ENCODE results near the gene KIF13A.
A peak's percentile ranks its signal among the peaks of the same experiment; 100 is the strongest.

The KIF13A gene

GRCh38 chr6:17987447-17987696 is at the start of gene KIF13A:
Gene KIF13A, minus strand, starts transcription at chr6:17987635. Its CDS starts 172 bp downstream, at chr6:17987463.
- Histone ChIP-seq H3K27ac (ENCODE audit: low read length) (no peak within 1 kb of the TSS), H3K9me3 (ENCODE audit: control insufficient read depth, low read depth, low read length) (no peaks in the 10 kb centered on the region), H3K27me3 (ENCODE audit: control insufficient read depth, insufficient read depth, low read length) (peaks cover 11% of the 10 kb centered on the region), H3K4me1 (ENCODE audit: control insufficient read depth, low read depth, low read length) (peaks cover 20% of the 10 kb centered on the region), H3K36me3 (ENCODE audit: control insufficient read depth, low read depth, low read length) (no peaks in the 10 kb centered on the region), H3K9ac (ENCODE audit: low read length) (peak within 1 kb of the TSS; percentile 68), H3K4me3 (ENCODE audit: low read length) (peak within 1 kb of the TSS; percentile 80)

DNA sequence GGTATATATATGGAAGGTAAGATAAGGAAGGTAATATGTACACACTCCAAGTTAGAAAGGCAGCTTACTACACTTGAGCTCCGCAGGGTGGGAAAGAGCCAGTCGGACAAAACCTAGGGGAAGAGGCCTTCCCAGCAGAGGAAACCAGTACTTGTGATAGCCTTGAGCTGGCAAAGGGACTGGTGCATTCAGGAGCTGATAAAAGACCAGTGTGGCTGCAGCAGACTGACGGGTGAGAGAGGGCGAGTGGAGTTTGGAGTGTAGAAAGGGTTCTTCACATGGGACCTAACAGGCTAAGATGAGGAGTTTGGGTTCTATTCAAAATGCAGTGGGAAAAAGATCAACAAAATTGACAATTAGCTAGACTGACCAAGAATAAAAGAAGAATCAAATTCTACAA is 49.3 kb upstream of the KIF13A start:
- no peak overlapping the region for H3K9ac ChIP-seq (ENCODE audit: low read length)
- no peak overlapping the region for H3K27ac ChIP-seq (ENCODE audit: low read length)
- no peaks in the 10 kb centered on the region for H3K9me3 ChIP-seq (ENCODE audit: control insufficient read depth, low read depth, low read length)
- no peaks in the 10 kb centered on the region for H3K27me3 ChIP-seq (ENCODE audit: control insufficient read depth, insufficient read depth, low read length)
- no peak overlapping the region for H3K4me3 ChIP-seq (ENCODE audit: low read length)
- no peaks in the 10 kb centered on the region for H3K36me3 ChIP-seq (ENCODE audit: control insufficient read depth, low read depth, low read length)
- H3K4me1 ChIP-seq (ENCODE audit: control insufficient read depth, low read depth, low read length): no peaks in the 10 kb centered on the region

- Histone ChIP-seq H3K36me3 (ENCODE audit: control insufficient read depth, low read depth, low read length) (no peaks in the 10 kb centered on the region), H3K27ac (ENCODE audit: low read length) (no peak overlapping the region), H3K4me1 (ENCODE audit: control insufficient read depth, low read depth, low read length) (no peaks in the 10 kb centered on the region), H3K27me3 (ENCODE audit: control insufficient read depth, insufficient read depth, low read length) (no peaks in the 10 kb centered on the region), H3K9ac (ENCODE audit: low read length) (no peak overlapping the region), H3K9me3 (ENCODE audit: control insufficient read depth, low read depth, low read length) (no peaks in the 10 kb centered on the region), H3K4me3 (ENCODE audit: low read length) (no peak overlapping the region)
Measured at GRCh38 chr6:18035330-18035854, 48.0 kb upstream of the KIF13A start.

DNA sequence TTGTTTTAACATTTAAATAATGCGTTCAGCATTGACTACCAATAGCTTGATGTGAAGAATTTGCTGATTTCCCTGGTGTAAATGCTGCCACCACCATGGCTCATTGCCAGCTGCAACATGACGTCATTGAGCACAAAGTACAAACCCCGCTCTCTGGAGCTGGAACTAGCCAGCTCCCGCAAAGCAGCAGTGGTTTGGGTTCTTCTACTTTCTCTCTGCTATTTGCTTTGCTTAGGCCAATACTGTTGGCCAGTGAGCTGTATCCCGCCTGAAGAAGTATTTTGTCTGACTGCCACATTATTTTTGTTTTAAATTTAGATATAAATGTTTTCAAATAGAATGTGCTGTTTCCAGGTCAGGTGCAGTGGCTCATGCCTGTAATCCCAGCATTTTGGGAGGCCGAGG is 47.4 kb upstream of the KIF13A start:
- no peaks in the 10 kb centered on the region for H3K4me1 ChIP-seq (ENCODE audit: control insufficient read depth, low read depth, low read length)
- no peak overlapping the region for H3K9ac ChIP-seq (ENCODE audit: low read length)
- H3K4me3 ChIP-seq (ENCODE audit: low read length): no peak overlapping the region
- H3K36me3 ChIP-seq (ENCODE audit: control insufficient read depth, low read depth, low read length): no peaks in the 10 kb centered on the region
- no peak overlapping the region for H3K27ac ChIP-seq (ENCODE audit: low read length)
- no peaks in the 10 kb centered on the region for H3K27me3 ChIP-seq (ENCODE audit: control insufficient read depth, insufficient read depth, low read length)
- no peaks in the 10 kb centered on the region for H3K9me3 ChIP-seq (ENCODE audit: control insufficient read depth, low read depth, low read length)

DNA sequence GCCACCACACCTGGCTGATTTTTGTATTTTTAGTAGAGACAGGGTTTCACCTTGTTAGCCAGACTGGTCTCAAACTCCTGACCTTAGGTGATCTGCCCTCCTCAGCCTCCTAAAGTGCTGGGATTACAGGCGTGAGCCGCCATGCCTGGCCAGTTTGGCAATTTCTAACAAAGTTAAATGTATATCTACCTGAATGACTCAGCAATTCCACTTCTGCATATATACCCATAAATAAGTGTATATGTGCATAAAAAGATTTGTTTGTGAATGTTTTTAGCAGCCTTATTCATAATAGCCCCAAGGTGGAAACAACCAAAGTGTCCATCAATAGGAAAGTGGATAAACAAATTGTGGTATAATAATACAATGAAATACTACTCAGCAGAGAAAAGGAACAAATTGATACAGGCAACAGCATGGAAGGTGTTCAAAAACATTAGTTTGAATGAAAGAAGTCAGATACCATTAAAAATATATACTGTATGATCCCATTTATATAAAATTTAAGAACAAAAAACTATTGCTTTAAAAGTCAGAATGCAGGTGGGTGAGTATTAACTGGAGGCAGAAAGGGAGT is 44.3 kb upstream of the KIF13A start:
- no peaks in the 10 kb centered on the region for H3K9me3 ChIP-seq (ENCODE audit: control insufficient read depth, low read depth, low read length)
- no peaks in the 10 kb centered on the region for H3K27me3 ChIP-seq (ENCODE audit: control insufficient read depth, insufficient read depth, low read length)
- H3K36me3 ChIP-seq (ENCODE audit: control insufficient read depth, low read depth, low read length): no peaks in the 10 kb centered on the region
- H3K9ac ChIP-seq (ENCODE audit: low read length): no peak overlapping the region
- H3K4me3 ChIP-seq (ENCODE audit: low read length): no peak overlapping the region
- no peak overlapping the region for H3K27ac ChIP-seq (ENCODE audit: low read length)
- no peaks in the 10 kb centered on the region for H3K4me1 ChIP-seq (ENCODE audit: control insufficient read depth, low read depth, low read length)

- H3K27me3 ChIP-seq (ENCODE audit: control insufficient read depth, insufficient read depth, low read length): no peaks in the 10 kb centered on the region
- H3K4me3 ChIP-seq (ENCODE audit: low read length): no peak overlapping the region
- H3K27ac ChIP-seq (ENCODE audit: low read length): no peak overlapping the region
- no peaks in the 10 kb centered on the region for H3K4me1 ChIP-seq (ENCODE audit: control insufficient read depth, low read depth, low read length)
- H3K9me3 ChIP-seq (ENCODE audit: control insufficient read depth, low read depth, low read length): no peaks in the 10 kb centered on the region
- no peak overlapping the region for H3K9ac ChIP-seq (ENCODE audit: low read length)
- no peaks in the 10 kb centered on the region for H3K36me3 ChIP-seq (ENCODE audit: control insufficient read depth, low read depth, low read length)
Measured at GRCh38 chr6:18031189-18031588, 43.8 kb upstream of the KIF13A start.

- H3K4me1 ChIP-seq (ENCODE audit: control insufficient read depth, low read depth, low read length): peaks cover 9% of the 10 kb centered on the region
Measured at GRCh38 chr6:18028332-18028731, 40.9 kb upstream of the KIF13A start.

DNA sequence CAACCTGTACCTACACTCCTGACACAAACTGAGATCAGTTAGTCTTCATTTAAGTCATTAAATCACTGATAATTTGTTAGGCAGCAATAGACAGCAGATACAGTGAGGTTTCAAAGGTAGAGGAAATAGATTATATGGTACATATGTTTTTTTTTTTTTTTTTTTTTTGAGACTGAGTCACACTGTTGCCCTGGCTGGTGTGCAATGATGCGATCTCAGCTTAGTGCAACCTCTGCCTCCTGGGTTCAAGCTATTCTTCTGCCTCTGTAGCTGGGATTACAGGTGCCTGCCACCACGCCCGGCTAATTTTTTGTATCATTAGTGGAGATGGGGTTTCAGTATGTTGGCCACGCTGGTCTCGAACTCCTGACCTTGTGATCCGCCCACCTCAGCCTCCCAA is 38.2 kb upstream of the KIF13A start:
- no peak overlapping the region for H3K4me3 ChIP-seq (ENCODE audit: low read length)
- H3K36me3 ChIP-seq (ENCODE audit: control insufficient read depth, low read depth, low read length): no peaks in the 10 kb centered on the region
- H3K9ac ChIP-seq (ENCODE audit: low read length): no peak overlapping the region
- H3K27ac ChIP-seq (ENCODE audit: low read length): no peak overlapping the region
- H3K27me3 ChIP-seq (ENCODE audit: control insufficient read depth, insufficient read depth, low read length): no peaks in the 10 kb centered on the region
- peaks cover 25% of the 10 kb centered on the region for H3K4me1 ChIP-seq (ENCODE audit: control insufficient read depth, low read depth, low read length)
- no peaks in the 10 kb centered on the region for H3K9me3 ChIP-seq (ENCODE audit: control insufficient read depth, low read depth, low read length)

More at GRCh38 chr6:18028332-18028731, 40.9 kb upstream of the KIF13A start:
- H3K36me3 ChIP-seq (ENCODE audit: control insufficient read depth, low read depth, low read length): no peaks in the 10 kb centered on the region
- H3K9ac ChIP-seq (ENCODE audit: low read length): no peak overlapping the region
- H3K27me3 ChIP-seq (ENCODE audit: control insufficient read depth, insufficient read depth, low read length): no peaks in the 10 kb centered on the region
- H3K27ac ChIP-seq (ENCODE audit: low read length): no peak overlapping the region
- no peaks in the 10 kb centered on the region for H3K9me3 ChIP-seq (ENCODE audit: control insufficient read depth, low read depth, low read length)
- H3K4me3 ChIP-seq (ENCODE audit: low read length): no peak overlapping the region

GRCh38 chr6:18024876-18025275 is 37.4 kb upstream of the KIF13A start:
- H3K4me1 ChIP-seq (ENCODE audit: control insufficient read depth, low read depth, low read length): peaks cover 25% of the 10 kb centered on the region
- no peak overlapping the region for H3K27ac ChIP-seq (ENCODE audit: low read length)
- no peak overlapping the region for H3K4me3 ChIP-seq (ENCODE audit: low read length)
- no peaks in the 10 kb centered on the region for H3K27me3 ChIP-seq (ENCODE audit: control insufficient read depth, insufficient read depth, low read length)
- H3K9me3 ChIP-seq (ENCODE audit: control insufficient read depth, low read depth, low read length): no peaks in the 10 kb centered on the region
- H3K9ac ChIP-seq (ENCODE audit: low read length): no peak overlapping the region
- no peaks in the 10 kb centered on the region for H3K36me3 ChIP-seq (ENCODE audit: control insufficient read depth, low read depth, low read length)

DNA sequence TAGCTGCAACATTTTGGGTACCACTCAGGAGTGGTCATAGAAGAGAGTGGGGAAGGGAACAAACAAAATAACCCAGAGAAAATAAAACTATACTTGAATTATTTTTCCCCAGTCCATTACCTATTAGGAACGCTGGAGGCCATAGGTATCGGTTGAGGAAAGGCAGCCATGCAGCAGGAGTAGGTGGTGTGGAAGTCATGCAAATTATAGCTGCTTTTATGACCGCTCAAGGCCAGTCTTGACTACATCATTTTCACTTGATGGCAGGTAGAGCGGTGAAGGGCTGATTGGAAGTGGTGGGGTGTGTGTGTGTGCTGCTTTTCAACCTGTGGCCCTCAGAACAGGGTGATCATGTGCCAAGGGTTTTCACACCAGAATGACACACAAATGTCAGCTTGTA is 36.5 kb upstream of the KIF13A start:
- Histone ChIP-seq H3K27me3 (ENCODE audit: control insufficient read depth, insufficient read depth, low read length) (no peaks in the 10 kb centered on the region), H3K9me3 (ENCODE audit: control insufficient read depth, low read depth, low read length) (no peaks in the 10 kb centered on the region), H3K9ac (ENCODE audit: low read length) (no peak overlapping the region), H3K36me3 (ENCODE audit: control insufficient read depth, low read depth, low read length) (no peaks in the 10 kb centered on the region), H3K4me3 (ENCODE audit: low read length) (no peak overlapping the region), H3K4me1 (ENCODE audit: control insufficient read depth, low read depth, low read length) (peaks cover 25% of the 10 kb centered on the region), H3K27ac (ENCODE audit: low read length) (no peak overlapping the region)

DNA sequence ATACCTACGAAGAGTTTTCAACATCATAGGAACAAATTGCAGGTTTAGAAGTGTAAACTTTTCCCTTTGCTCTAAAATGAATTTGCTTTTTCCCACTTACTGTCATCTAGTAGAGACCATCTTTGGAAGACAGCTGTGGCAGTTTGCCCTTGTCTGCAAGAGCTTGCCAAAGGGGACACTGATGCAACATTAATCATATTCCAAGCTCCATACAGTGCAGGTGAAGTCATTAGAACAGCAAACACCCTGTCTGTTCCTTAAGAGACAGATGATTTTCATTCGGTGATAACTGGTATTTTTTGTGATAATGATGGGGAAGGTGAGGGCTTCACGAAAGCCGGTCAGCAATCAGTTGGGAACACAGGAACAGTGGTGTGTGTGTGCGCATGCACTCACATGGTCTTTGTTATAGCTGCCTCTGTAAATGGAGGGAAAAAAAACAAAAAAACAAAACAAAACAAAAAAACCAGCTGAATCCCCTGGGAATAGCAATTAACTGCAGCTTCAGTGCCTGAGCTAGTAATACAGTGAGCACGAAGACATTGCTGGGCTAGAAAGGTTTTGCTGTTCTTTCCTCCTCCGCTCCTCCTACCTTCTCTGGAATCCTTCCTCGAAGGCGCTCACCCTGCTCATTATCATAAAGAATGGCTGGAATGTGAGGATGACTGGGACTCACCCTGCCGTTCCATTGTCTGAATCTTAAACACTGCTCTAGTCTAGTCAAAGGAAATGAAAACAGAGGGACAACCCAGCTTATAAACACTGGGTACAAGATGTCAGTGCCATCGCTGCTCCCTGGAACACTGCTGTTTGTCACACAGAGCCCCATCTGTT is 35.2 kb upstream of the KIF13A start:
- H3K27me3 ChIP-seq (ENCODE audit: control insufficient read depth, insufficient read depth, low read length): no peaks in the 10 kb centered on the region
- peak overlapping the region; percentile 44 for H3K9ac ChIP-seq (ENCODE audit: low read length)
- peak overlapping the region; percentile 26 for H3K4me3 ChIP-seq (ENCODE audit: low read length)
- peaks cover 25% of the 10 kb centered on the region for H3K4me1 ChIP-seq (ENCODE audit: control insufficient read depth, low read depth, low read length)
- no peaks in the 10 kb centered on the region for H3K9me3 ChIP-seq (ENCODE audit: control insufficient read depth, low read depth, low read length)
- H3K36me3 ChIP-seq (ENCODE audit: control insufficient read depth, low read depth, low read length): no peaks in the 10 kb centered on the region
- peak overlapping the region; percentile 69 for H3K27ac ChIP-seq (ENCODE audit: low read length)

Measured in iPS-18a (cell line).